Spinal cord (tissue), 10 donors: ENCODE data around the gene CD109. TPM values are rescaled to one million over a fixed set of nuclear protein-coding genes. Genes with fewer than 3 reads are reported as not detected.

ENCODE experiments used
- DNase-seq, 6 donors: peaks; one replicate each; pipeline versions ENCODE4 v3.0.0 to v3.0.0-alpha.2; 2013 to 2015; ENCODE audit warnings: low spot score in 6 of 6, low read depth in 4 of 6
- H3K27ac ChIP-seq: one replicate; pipeline ENCODE4 v1.5.1; 2013; ENCODE audit warnings: low read depth, low read length, control low read depth
- H3K27me3 ChIP-seq: one replicate; pipeline ENCODE4 v1.6.1; 2013; ENCODE audit warnings: low read length; ENCODE audit not compliant: control insufficient read depth, insufficient read depth
- H3K36me3 ChIP-seq: one replicate; pipeline ENCODE4 v1.6.1; 2013; ENCODE audit warnings: low read length; ENCODE audit not compliant: control insufficient read depth, insufficient read depth
- H3K4me1 ChIP-seq: one replicate; pipeline ENCODE4 v1.6.1; 2013; ENCODE audit warnings: low read length; ENCODE audit not compliant: control insufficient read depth, insufficient read depth
- H3K4me3 ChIP-seq: one replicate; pipeline ENCODE4 v1.5.1; 2013; ENCODE audit warnings: low read depth, low read length, control low read depth
- H3K9me3 ChIP-seq: one replicate; pipeline ENCODE4 v1.6.1; 2013; ENCODE audit warnings: low read length; ENCODE audit not compliant: control insufficient read depth, insufficient read depth
- WGBS: methylation state at CpG from one replicate; pipeline ENCODE4 v1.1.5; 2013; ENCODE audit warnings: missing lambda C conversion rate; ENCODE audit not compliant: insufficient coverage; 5-methylcytosine and 5-hydroxymethylcytosine counted together
- polyA plus RNA-seq, 2 donors: library from polyadenylated mRNA; unstranded; fragments of 120-200 nt; gene quantifications; one replicate each; pipeline ENCODE4 v1.2.1, GENCODE V29; 2013; ENCODE audit not compliant: insufficient read length in 2 of 2
- total RNA-seq, 2 donors: library from RNA; depleted of rRNA in 1 of 2; stranded (reverse); fragments of 120-200 nt in 1 of 2; fragments of >200 nt in 1 of 2; gene quantifications; one replicate each; pipeline versions ENCODE4 v1.2.3 to v1.2.4, GENCODE V29; 2013 to 2014
- donor health status: healthy.

CD109 gene
- total and polyA plus RNA-seq, 4 donors = 4.1 to 14.7 (median 8.9) TPM

- Histone ChIP-seq H3K36me3 (no peaks in the 10 kb centered on the region), H3K9me3 (peaks cover under 1% of the 10 kb centered on the region), H3K4me3 (no peak overlapping the region), H3K27me3 (no peaks in the 10 kb centered on the region), H3K27ac (no peak overlapping the region), H3K4me1 (no peaks in the 10 kb centered on the region)
- WGBS = 13% methylated on average over 1 of the region's 1 CpG
- DNase-seq = peak in 3 of 6 donors; percentile 22 to 79 (median 36)
Observed at GRCh38 chr6:73768558-73768957, 72.6 kb downstream of the CD109 start.

DNA sequence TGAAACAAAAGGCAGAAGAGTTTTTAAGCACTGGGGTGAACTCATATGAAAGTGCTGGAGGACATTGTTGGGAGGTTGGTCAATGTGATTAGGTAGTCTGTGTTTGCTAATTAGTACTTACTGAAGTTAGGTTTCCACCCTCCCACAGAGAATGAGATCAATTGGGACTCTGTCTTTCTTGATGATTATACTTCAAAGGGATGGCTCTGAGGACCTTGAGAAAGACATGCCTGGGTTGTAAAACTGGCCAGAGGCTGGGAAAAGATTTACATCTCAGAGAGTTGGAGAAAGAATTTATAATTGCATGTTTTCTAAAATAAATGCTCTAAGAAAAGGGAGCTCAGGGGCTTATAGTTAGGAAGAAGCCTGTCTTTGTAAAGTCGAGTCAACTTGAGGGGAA is 74.0 kb downstream of the CD109 start:
- DNase-seq = no peak
- no peaks in the 10 kb centered on the region for H3K4me1 ChIP-seq
- no peak overlapping the region for H3K4me3 ChIP-seq
- no peaks in the 10 kb centered on the region for H3K27me3 ChIP-seq
- peaks cover 1% of the 10 kb centered on the region for H3K9me3 ChIP-seq
- 47% methylated on average over 1 of the region's 1 CpG for WGBS
- no peak overlapping the region for H3K27ac ChIP-seq
- H3K36me3 ChIP-seq = no peaks in the 10 kb centered on the region

- DNase-seq = peak in 1 of 6 donors; percentile 22
Observed at GRCh38 chr6:73774311-73774774, 78.3 kb downstream of the CD109 start.

DNA sequence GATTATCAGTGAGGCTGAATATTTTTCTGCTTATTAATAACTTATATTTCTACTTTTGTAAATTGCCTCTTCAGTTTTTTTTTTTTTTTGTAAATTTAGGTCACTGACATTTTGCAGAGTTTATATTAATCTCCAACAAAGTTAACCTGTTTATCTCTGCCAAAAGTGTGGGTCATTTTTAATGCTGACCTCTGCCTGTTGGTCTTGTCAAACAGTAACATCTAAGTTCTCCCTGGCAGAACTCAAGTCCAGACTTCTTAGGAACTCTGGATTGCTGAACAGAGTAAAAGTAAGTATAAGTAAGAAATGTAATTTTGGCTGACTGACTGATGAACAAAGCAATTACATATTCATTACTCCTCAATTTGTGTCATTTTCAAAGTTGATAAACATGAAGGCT is 83.9 kb downstream of the CD109 start:
- no peak for DNase-seq
- H3K27ac ChIP-seq = no peak overlapping the region
- no peaks in the 10 kb centered on the region for H3K36me3 ChIP-seq
- H3K4me3 ChIP-seq = no peak overlapping the region
- no peaks in the 10 kb centered on the region for H3K9me3 ChIP-seq
- H3K27me3 ChIP-seq = no peaks in the 10 kb centered on the region
- H3K4me1 ChIP-seq = no peaks in the 10 kb centered on the region

More at GRCh38 chr6:73774311-73774774, 78.3 kb downstream of the CD109 start:
- Histone ChIP-seq H3K4me3 (no peak overlapping the region), H3K9me3 (peaks cover 1% of the 10 kb centered on the region), H3K27ac (no peak overlapping the region), H3K36me3 (no peaks in the 10 kb centered on the region), H3K27me3 (no peaks in the 10 kb centered on the region), H3K4me1 (no peaks in the 10 kb centered on the region)
- 33% methylated on average over 1 of the region's 1 CpG for WGBS

GRCh38 chr6:73782911-73783310 is 86.9 kb downstream of the CD109 start:
- no peaks in the 10 kb centered on the region for H3K27me3 ChIP-seq
- no peak overlapping the region for H3K27ac ChIP-seq
- no peak overlapping the region for H3K4me3 ChIP-seq
- no CpG with 5 or more reads among the region's 1 CpG for WGBS
- no peaks in the 10 kb centered on the region for H3K4me1 ChIP-seq
- H3K36me3 ChIP-seq = no peaks in the 10 kb centered on the region
- no peaks in the 10 kb centered on the region for H3K9me3 ChIP-seq
- DNase-seq = no peak

DNA sequence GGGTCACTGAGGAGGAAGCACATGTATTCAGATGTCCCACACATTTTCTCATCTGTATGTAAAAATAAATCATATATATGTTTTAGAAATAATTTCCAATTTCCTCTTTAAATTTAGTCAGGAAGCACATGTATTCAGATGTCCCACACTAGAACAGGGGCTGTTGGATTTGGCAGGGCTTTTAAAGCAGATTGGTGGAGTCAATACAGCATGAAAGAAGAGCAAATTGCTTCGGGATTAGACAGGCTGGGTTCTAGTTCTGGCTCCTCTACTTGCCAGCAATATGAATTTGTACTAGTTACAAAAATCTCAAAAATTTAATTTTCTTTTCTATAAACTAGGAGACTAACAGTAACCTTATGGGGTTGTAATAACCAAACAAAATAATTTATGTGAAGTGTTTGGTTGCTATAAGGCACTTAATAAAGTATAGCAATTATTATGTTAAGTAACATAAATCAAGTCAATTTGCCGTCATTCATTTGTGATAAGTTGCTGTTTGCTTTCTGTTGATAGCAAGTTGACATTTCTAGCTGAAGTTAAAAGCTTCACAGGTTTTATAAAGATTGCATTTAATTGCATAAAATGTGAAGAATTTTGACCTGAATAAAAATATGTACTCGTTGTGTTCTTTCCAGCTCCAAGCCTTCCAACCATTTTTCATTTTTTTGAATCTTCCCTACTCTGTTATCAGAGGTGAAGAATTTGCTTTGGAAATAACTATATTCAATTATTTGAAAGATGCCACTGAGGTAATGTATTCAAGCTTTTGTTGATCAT is 88.9 kb downstream of the CD109 start:
- no peak overlapping the region for H3K4me3 ChIP-seq
- peak in 1 of 6 donors; percentile 80 for DNase-seq
- no peaks in the 10 kb centered on the region for H3K36me3 ChIP-seq
- H3K27me3 ChIP-seq = no peaks in the 10 kb centered on the region
- H3K9me3 ChIP-seq = no peaks in the 10 kb centered on the region
- no CpG with 5 or more reads among the region's 3 CpGs for WGBS
- no peak overlapping the region for H3K27ac ChIP-seq
- H3K4me1 ChIP-seq = no peaks in the 10 kb centered on the region

DNA sequence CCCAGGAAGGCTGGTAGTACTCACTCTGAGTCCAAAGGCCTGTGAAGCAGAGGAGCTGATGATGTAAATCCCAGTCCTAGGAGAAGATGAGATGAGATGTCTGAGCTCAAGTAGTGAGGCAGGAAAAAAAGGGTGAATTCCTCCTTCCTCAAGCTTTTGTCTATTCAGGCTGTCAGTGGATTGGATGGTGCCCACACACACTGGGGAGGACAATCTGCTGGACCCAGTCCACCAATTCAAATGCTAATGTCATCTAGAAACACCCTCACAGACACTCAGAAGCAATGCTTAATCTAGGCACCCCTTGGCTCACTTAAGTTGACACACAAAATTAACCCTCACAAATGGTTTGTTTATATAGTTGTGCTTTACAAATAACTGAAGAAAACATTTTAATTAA is 94.6 kb downstream of the CD109 start:
- DNase-seq = peak in 2 of 6 donors; percentile 10 to 18
- Histone ChIP-seq H3K36me3 (no peaks in the 10 kb centered on the region), H3K4me1 (no peaks in the 10 kb centered on the region), H3K27ac (no peak overlapping the region), H3K4me3 (no peak overlapping the region), H3K9me3 (no peaks in the 10 kb centered on the region), H3K27me3 (no peaks in the 10 kb centered on the region)

- no peaks in the 10 kb centered on the region for H3K4me1 ChIP-seq
- H3K9me3 ChIP-seq = no peaks in the 10 kb centered on the region
- no peak overlapping the region for H3K27ac ChIP-seq
- no peaks in the 10 kb centered on the region for H3K27me3 ChIP-seq
- no peak overlapping the region for H3K4me3 ChIP-seq
- H3K36me3 ChIP-seq = no peaks in the 10 kb centered on the region
- WGBS = no CpG with 5 or more reads among the region's 6 CpGs
- peak in 2 of 6 donors; percentile 47 to 56 for DNase-seq
Observed at GRCh38 chr6:73791336-73791735, 95.3 kb downstream of the CD109 start.

DNA sequence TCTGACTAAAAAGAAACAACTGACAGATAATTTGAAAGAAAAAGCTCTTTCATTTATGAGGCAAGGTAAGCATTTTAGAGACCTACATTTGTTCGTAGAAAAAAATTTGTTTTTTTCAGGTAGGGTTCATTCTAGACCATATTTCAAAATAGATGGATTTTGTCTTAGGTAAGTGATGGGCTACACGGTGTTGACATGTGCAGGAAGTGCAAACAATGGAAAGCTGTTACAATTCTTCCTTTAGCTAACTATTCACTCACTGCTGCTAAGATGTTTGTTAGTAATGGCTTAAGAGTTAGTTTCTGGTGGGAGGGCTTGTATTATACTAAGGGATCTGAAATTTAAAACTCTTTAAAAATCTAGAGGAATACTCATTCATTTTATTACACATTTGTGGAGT is 96.7 kb downstream of the CD109 start:
- 60% methylated on average over 1 of the region's 2 CpGs for WGBS
- Histone ChIP-seq H3K27ac (no peak overlapping the region), H3K4me1 (no peaks in the 10 kb centered on the region), H3K4me3 (no peak overlapping the region), H3K36me3 (no peaks in the 10 kb centered on the region), H3K27me3 (no peaks in the 10 kb centered on the region), H3K9me3 (no peaks in the 10 kb centered on the region)
- no peak for DNase-seq

GRCh38 chr6:73796881-73797280 is 100.9 kb downstream of the CD109 start:
- Histone ChIP-seq H3K4me1 (no peaks in the 10 kb centered on the region), H3K27me3 (no peaks in the 10 kb centered on the region), H3K27ac (no peak overlapping the region), H3K9me3 (no peaks in the 10 kb centered on the region), H3K36me3 (no peaks in the 10 kb centered on the region), H3K4me3 (no peak overlapping the region)
- WGBS = 33% methylated on average over 1 of the region's 4 CpGs
- no peak for DNase-seq
